GM19240 (cell line): ENCODE data around the gene RCE1.

Experiments
- DNase-seq: peaks from one replicate; pipeline ENCODE4 v3.0.0; 2011; ENCODE audit warnings: low spot score; ENCODE audit not compliant: insufficient read length

RCE1 gene

DNA sequence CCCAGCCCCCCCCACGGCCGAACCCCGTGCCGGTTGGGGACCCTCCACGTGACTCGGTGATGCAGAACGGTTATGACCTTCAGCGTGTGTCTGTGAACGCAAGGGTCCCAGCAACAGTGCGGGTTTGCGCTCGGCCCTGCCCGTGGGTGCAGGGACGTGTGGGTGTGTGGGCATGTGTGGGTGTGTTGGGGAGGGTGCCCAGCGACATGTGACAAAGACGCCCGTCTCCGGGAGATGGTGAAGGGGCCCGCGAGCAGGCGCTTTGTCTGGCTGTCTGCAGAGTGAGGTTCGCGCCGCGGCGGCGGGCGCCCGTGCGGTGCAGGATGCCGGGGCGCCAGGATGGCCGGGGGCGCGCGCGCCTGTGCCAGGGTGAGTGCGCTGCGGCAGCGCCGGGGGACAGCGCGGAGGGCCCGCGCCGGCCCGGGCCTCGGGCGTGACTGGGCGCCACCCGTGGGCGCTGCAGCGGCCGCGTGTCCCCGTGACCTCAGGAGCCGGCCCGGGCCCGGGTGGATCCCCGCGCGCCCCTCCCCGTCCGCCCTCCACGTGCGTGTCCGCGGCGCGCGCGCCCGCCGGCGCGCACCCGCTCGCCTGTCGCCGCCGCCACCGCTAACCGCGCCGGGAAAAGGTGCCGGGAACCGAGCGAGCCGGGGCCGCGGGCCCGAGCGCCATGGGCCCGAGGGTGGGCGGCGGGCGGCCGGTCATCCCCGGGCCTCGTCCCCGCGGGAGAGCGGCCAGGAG, 13.4 kb downstream of the RCE1 start, which contains the start of gene LRFN4:
Gene LRFN4 (plus strand): TSS at position 569 of the 738 bp plus-strand sequence. CDS start 681 bp downstream, outside the sequence.
- peak; percentile 45 for DNase-seq

DNA sequence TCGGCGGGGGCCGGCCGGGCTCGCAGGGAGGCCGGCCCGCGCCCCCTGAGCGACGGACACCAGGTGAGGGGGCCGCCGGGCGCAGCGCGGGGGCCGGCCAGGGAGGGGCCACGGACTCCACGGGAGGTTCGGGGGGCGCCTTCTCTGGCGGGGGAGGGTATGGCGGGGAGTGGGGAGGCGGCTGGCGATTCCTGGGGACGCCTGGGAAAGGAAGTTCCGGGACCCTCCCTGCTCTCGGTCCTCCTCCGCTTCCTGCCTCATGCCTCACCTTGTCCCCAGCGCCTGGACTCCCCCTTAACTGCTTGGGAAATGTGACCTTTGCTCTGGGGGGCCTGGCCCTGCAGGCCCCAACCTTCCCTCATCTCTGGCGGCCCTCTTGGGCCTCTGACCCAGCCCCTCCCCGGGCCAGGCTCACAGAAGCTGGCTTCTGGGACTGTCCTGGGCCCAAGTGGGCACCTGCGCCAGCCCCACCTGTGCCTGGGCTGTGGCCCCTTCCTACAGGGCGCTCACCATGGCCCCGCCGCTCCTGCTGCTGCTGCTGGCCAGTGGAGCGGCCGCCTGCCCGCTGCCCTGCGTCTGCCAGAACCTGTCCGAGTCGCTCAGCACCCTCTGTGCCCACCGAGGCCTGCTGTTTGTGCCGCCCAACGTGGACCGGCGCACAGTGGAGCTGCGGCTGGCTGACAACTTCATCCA, 14.1 kb downstream of the RCE1 start:
- DNase-seq = no peak

DNA sequence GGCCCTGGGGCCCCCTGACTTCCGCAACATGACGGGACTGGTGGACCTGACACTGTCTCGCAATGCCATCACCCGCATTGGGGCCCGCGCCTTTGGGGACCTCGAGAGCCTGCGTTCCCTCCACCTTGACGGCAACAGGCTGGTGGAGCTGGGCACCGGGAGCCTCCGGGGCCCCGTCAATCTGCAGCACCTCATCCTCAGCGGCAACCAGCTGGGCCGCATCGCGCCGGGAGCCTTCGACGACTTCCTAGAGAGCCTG, 14.6 kb downstream of the RCE1 start:
- DNase-seq = no peak

DNA sequence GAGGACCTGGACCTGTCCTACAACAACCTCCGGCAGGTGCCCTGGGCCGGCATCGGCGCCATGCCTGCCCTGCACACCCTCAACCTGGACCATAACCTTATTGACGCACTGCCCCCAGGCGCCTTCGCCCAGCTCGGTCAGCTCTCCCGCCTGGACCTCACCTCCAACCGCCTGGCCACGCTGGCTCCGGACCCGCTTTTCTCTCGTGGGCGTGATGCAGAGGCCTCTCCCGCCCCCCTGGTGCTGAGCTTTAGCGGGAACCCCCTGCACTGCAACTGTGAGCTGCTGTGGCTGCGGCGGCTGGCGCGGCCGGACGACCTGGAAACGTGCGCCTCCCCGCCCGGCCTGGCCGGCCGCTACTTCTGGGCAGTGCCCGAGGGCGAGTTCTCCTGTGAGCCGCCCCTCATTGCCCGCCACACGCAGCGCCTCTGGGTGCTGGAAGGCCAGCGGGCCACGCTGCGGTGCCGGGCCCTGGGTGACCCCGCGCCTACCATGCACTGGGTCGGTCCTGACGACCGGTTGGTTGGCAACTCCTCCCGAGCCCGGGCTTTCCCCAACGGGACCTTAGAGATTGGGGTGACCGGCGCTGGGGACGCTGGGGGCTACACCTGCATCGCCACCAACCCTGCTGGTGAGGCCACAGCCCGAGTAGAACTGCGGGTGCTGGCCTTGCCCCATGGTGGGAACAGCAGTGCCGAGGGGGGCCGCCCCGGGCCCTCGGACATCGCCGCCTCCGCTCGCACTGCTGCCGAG, 15.1 kb downstream of the RCE1 start:
- DNase-seq = no peak

DNA sequence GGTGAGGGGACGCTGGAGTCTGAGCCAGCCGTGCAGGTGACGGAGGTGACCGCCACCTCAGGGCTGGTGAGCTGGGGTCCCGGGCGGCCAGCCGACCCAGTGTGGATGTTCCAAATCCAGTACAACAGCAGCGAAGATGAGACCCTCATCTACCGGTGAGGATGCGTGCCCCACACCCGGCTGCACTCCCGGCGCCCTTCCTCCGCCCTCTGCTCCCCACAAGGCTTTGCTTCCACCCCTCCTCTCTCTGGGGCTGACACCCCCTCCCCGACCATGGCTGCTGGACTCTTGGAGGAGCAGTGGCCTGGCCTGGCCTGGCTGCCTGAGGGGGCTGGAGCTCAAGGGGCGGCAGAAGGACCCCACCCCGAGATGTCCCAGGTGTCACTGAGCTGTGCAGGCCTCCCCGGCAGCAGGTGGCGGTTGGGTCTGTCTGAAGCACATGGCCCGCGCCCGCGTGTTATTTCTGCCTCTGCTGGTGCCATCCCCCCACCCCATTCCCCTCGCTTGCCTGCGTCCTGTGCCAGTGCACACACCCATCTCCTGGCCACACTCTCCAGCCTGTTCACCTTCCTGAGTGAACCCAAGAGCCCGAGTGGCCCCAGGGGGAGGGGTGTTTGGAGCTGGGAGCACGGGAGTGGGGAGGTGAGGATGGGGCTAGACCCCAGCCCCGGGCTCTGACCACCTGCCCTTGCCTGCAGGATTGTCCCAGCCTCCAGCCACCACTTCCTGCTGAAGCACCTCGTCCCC, 15.9 kb downstream of the RCE1 start:
- DNase-seq = no peak

DNA sequence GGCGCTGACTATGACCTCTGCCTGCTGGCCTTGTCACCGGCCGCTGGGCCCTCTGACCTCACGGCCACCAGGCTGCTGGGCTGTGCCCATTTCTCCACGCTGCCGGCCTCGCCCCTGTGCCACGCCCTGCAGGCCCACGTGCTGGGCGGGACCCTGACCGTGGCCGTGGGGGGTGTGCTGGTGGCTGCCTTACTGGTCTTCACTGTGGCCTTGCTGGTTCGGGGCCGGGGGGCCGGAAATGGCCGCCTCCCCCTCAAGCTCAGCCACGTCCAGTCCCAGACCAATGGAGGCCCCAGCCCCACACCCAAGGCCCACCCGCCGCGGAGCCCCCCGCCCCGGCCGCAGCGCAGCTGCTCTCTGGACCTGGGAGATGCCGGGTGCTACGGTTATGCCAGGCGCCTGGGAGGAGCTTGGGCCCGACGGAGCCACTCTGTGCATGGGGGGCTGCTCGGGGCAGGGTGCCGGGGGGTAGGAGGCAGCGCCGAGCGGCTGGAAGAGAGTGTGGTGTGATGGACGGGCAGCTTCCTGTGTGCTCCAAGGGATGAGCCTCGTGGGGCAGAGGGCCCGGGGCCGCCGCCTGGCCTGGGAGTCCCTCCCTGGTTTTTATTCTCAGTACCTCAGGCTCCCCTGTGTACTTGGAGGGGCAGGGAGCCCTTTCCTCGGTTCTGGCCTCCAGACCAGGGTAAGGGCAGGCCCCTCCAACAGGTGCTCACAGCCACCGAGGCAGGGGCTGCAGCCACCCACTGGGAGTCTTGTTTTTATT, 16.6 kb downstream of the RCE1 start:
- no peak for DNase-seq

DNA sequence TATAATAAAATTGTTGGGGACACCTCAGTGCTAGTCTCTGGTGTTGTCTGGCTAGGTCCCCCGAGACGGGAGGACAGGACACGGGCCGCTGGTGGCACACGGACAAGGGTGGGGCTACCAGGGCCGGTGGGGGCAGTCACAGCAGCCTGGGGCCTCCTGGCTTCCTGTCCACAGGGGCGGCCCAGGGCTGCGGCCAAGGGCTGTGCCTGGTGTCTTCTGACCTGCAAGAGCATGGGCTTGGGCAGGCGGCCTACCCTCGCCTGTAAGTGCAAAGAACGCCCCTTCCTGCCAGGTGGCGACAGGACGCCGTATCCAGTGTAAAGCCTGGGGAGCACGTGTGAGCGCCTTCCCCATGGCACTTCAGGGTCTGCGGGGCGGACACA, 17.2 kb downstream of the RCE1 start:
- no peak for DNase-seq

DNA sequence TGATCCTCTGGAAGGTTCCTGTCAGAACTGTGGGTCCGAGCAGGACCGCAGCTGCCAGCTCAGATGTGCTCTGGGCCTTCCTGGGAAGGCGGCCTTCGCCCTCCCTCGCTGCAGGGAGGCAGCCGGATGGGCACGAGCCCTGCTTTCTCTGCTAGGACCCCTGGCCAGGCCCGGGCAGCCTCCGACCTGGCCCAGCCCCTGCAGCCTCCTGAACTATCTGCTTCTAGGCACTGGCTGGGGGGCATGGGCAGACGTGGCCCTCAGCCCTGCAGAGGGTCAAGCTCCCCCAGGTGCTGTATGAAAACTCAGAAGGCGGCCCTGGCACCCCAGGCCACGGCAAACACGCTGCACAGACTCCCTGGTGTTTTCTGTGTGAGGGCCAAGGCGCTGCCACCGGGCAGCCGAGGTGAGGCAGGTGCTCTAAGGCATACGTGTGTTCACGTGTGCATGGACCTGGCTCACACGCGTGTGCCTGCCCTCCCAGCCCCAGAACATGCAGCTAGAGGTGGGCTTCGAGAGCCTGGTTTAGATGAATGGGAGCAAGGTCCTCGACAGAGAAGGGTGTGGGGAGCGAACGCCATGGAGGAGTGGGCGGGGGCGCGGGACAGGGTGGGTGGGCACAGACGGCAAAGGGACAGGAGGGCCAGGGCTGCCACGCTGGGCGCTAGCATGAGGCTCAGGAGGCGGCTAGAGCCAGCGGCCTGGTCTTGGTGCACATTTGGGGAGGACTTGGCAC, 18.0 kb downstream of the RCE1 start:
- DNase-seq = no peak

DNA sequence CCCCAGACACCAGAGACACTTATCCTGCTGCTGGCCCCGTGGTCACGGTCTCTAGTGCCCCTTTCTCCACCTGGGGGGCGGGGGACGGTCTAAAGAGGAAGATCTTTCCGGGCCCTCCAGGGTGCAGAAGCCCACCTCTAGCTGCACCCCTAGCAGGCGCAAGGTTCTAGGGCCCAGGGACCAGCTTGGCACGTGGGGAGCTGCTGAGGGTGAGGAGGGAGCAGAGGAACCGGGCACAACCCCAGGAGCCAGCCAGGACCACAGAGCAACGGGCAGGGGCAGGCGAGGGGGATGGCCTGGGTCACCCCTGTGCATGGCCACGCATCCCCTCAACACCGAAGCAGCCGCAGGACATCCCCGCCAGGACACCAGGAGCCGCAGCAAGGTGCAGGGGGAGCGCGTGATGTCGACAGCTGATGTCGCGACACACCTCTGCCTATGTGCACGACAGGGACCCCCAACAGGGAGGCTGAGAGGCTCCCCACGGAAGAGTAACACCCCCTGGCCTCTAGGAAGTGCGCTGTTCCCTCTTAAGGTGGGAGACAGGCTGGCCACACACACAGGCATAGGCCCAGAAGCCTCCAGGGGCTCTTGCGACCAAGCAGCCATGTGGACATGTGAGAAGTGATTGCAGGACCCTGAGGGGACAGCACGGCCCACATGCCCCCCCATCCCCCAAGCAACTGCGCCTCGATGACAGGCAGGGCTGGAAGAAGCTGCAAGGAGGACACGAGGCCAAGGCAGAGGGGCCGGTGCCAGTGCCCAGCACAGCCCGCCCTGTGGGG, 18.7 kb downstream of the RCE1 start:
- DNase-seq = no peak

DNA sequence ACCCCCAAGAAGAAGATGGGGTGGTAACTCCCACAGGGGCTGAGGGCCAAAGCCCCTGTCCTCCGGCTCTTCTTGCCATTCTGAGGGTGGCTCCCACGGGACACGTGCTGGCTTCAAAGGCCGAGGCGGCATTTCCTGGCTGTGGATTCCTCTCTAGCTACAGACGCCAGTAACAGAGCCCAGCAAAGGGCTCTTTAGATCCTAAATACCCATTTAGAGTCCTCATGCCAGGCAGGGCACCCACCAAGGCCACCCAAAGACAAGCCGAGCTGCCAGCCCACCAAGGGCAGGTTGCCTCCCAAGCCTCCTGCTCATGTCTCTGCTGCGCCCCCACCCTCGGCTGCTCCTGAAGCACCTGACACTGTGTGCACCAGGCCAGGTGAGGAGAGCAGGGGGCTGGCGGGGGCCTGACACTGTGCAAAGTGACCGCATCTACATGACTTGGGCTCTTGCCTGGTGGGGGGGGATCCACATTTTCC, 19.4 kb downstream of the RCE1 start:
- no peak for DNase-seq

DNA sequence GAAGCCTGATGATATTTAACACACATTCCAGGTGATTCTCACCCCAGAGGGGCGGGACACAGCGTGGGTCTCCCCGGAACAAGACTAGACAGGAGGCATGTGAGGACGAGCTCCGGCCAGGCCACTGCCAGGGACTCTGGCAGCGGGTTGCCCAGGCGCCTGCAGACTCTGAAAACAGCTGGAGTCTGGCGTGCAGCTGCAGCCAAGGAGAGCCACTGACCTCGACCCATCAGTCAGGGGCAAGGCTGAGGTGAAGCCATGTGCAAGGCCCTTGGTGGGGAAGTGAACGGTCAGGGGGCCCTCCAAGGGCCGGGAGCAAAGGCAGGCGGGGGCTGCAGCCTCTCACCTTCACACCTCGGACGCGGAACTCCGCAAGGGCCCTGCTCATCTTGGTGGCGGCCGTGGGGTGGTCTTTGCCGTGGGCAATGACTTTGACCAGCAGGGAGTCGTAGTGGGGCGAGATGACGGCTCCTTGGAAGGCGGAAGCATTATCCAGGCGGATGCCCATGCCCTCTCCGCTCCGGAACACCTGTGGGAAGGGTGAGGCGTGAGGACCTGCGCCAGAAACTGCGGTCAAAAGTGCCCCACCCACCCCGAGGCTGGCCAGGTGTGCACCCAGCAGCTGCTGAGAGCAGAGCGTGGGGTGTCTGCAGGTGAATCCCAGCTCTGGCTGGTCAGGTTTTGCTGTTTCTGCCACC, 20.3 kb downstream of the RCE1 start:
- no peak for DNase-seq

DNA sequence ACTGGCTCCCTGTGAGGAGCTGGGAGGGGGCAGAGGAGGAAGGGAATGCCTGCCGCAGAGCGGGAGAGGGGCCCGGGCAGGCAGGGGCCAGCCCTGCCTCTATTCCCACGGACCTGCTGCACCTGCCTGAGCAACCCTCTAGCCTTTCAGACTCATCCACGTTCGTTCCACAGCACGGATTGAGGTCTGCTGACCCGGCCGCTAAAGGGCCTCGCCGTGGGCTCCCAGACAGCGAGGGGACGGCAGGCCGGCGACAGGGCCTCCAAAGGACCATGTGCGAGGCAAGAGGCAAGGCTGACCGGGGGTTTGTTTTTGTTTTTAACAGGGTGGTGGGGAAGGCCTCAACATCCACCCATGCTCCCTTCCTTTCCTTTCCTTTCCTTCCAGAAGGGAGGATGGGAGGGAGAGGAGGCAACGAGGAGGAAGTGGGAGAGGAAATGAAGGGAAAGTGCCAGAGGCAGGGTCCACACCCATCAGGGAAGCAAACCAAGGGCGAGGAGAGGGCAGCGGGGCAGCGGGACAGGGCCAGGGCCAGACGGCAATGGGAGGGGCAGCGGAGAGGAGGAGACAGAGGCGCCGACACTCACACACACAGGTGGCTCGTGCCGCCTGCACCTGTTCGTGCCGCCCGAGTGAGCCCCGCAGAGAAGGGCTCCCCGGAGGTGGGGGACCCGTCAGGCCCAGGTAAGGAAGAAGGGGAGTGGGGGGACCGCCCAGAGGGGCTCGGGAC, 21.1 kb downstream of the RCE1 start:
- no peak for DNase-seq

DNA sequence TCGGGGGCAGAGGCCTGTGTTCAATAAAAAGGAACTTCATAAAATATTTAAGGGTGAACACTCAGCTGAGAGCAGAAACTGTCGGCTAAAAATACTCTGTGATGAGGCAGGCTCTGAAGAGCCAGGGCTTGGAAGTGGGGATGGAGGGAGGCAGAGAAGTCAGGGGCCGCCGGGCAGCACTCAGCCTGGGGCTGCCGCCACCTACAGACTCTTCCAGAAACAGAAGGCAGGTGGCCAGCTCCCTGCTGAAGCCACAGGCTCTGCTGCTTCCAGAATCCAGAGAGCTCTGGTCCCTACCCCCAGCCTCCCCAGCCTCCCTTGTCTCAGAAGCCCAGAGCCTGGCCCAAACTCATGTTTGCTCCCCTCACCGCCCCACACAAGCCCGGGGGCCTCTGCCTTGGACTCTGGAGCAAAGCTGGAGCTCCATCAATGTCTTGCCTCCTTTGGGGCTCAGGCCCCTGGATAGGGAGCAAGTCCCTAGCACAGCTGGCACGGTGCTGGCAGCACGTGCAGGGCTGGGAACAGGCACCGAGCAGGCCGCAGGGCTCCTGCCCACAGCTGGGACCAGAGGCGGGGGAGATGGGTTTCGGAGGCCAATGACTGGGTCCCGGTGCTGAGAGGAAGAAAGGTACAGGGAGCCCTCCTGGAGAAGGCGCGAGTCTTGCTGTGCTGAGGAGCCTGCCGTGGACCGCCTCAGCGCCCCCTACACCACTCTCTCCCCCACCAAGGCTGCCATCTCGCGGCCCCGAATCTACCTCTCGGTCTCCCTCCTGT, 21.9 kb downstream of the RCE1 start:
- DNase-seq = no peak

DNA sequence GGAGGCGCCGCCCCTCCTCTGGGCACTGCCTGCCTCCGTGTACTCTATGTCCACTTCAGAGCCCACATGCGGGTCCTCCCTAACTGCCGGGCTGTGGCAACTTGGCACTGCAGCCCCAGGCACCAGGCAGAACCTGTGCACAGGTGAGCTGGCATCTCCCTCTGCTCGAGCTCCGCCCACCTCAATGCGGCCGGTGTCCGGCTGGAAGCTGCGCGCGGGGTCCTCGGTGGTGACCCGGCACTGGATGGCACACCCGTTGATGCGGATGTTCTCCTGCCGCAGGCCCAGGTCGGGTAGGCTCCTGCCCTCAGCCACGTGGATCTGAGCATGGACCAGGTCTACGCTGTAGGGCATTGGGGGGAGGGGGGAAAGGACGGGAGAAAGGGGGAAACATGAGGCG, 22.8 kb downstream of the RCE1 start:
- no peak for DNase-seq

DNA sequence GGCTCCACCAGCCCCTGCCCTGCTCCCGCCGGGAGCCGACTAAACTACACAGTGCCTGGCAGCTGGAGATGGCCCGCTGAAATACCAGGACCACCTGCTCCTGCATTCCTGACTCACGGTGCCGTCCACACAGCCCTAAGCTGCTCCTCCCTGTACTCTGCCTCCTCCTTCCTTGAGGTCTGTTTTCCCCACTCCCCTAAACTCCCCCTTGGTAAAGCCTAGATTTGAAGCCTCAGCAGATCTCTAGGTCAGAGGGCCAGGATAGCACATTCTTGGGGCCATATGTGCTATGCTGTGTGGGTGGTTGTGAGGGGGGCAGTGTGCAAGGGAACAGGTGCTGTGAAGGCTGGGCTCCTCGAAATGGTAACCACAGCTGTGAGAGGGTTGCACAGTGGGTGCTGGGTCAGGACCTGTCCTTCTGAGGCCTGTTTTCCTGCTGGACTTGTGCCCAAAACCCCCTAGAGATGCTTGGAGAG, 23.3 kb downstream of the RCE1 start:
- DNase-seq = no peak

DNA sequence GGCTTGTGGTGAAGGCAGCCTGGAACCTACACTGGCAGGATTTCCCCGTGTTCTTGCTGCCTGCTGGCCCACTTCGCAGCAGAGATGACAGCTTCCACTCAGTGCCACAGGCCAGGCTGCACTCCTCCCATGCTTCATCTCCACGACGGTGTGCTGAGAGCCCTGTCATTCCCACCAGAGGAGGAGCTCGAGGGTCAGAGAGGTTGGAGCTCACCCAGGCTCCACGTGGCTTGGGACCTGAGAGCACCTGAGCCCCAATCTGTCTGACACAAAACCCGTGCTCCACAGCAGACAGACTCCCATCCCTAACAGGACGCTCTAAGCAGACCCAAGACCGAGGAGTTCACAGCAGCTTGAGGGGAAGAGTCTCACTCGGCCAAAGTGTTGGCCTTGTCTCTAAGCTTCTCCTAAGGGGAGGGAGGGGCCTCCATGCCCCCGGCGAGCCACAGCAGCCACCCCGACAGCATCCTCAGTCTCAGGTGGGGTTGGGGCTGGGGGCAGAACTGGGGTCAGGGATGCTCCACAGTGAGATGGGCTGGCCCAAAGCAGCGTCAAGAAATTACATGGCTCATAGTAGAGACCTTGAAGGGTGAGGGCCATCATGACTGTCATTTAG, 24.3 kb downstream of the RCE1 start:
- no peak for DNase-seq
